Gastroesophageal sphincter (tissue), 3 donors: ENCODE measurements around the gene TSPEAR.

ENCODE experiments used
- CTCF ChIP-seq, 4 experiments: fragments of 200-600 bp in 2 of 4; fragments of 450-650 bp in 2 of 4; sonication (generic) in 1 of 4; IDR thresholded peaks; one replicate each; pipeline ENCODE4 v1.5.1; 2017 to 2019; ENCODE audit warnings: antibody characterized with exemption in 4 of 4, mild to moderate bottlenecking in 2 of 4, moderate library complexity in 2 of 4
- POLR2AphosphoS5 ChIP-seq: sonication (generic); formaldehyde crosslinking; IDR thresholded peaks from one replicate; pipeline ENCODE4 v1.6.1; 2017; ENCODE audit warnings: antibody characterized with exemption

- no peak for TF ChIP-seq POLR2AphosphoS5
- TF ChIP-seq CTCF (IDR thresholded peaks at IDR 0.05), result no peak
Measured at GRCh38 chr21:44495611-44496563, 215.5 kb downstream of the TSPEAR start.
